ENCODE results near the gene DOC2A.

- TF ChIP-seq ZNF140 (tag by site-specific recombination; IDR thresholded peaks at IDR 0.05) = no peak
- no peak for TF ChIP-seq ZNF132 (tag by site-specific recombination; IDR thresholded peaks at IDR 0.05; ENCODE audit: borderline replicate concordance)
- no peak for TF ChIP-seq KLF9 (tag by site-specific recombination; IDR thresholded peaks at IDR 0.05; ENCODE audit: low read depth)
- no peak for TF ChIP-seq REST (tag by site-specific recombination; IDR thresholded peaks at IDR 0.05)
- no peak for TF ChIP-seq ZNF274 (IDR thresholded peaks at IDR 0.05; ENCODE audit: low read length)
- TF ChIP-seq ZNF274 (tag by site-specific recombination; IDR thresholded peaks at IDR 0.05; ENCODE audit: borderline replicate concordance) = no peak
Observed at GRCh38 chr16:29968205-29968604, 42.6 kb downstream of the DOC2A start.
